Fibroblast of pulmonary artery (primary cell): ENCODE data around the gene TAP2.
"Not testable (repeated sequence)": the region's sequence is repeated elsewhere in the genome, so short reads cannot be mapped to it uniquely, and the experiment has no call there.

ENCODE experiments used
- DNase-seq: peaks from one replicate; pipeline ENCODE4 v3.0.0-alpha.2; 2010; ENCODE audit warnings: low read depth
- H3K4me3 ChIP-seq: replicated peaks from 2 replicates; pipeline ENCODE4 v1.5.1; 2011; ENCODE audit warnings: low read depth, mild to moderate bottlenecking, control low read depth, low read length, moderate library complexity
- TF ChIP-seq, protein P1 (sequence below): IDR thresholded peaks from 2 replicates; pipeline ENCODE4 v1.5.1; 2011; ENCODE audit warnings: mild to moderate bottlenecking, control low read depth, low read length, inconsistent platforms; ENCODE audit errors: missing control alignments

Gene TAP2

DNA sequence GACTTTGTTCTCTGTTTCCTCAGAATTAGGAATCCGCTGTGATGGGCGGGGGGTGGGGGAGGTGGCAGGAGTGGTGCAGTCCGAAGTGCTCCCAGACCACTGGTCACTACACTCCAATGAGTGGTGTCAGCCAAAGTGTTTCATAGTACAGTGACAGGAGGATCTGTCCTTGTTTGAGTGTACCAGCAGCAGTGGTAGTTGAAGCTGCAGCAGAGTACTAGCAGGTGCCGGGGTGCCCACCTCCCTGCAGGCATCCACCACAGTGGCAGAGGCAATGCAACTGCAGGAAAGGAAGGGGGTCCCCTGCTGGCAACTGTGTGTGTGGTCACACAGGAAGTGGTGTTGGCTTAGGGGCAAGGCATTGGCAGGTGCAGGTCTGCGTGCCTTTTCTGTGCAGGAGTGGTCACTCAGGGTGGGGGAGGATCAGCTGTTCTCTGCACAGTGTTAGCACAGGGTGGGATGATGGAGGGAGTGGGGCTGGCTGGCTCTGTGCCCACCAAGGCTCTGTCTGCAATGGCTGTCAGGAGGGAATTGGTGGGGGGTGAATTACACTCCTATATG is 31.4 kb downstream of the TAP2 start:
- DNase-seq = no peak
- no peak overlapping the region for H3K4me3 ChIP-seq
- TF ChIP-seq, protein P1, sequence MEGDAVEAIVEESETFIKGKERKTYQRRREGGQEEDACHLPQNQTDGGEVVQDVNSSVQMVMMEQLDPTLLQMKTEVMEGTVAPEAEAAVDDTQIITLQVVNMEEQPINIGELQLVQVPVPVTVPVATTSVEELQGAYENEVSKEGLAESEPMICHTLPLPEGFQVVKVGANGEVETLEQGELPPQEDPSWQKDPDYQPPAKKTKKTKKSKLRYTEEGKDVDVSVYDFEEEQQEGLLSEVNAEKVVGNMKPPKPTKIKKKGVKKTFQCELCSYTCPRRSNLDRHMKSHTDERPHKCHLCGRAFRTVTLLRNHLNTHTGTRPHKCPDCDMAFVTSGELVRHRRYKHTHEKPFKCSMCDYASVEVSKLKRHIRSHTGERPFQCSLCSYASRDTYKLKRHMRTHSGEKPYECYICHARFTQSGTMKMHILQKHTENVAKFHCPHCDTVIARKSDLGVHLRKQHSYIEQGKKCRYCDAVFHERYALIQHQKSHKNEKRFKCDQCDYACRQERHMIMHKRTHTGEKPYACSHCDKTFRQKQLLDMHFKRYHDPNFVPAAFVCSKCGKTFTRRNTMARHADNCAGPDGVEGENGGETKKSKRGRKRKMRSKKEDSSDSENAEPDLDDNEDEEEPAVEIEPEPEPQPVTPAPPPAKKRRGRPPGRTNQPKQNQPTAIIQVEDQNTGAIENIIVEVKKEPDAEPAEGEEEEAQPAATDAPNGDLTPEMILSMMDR = no peak

DNA sequence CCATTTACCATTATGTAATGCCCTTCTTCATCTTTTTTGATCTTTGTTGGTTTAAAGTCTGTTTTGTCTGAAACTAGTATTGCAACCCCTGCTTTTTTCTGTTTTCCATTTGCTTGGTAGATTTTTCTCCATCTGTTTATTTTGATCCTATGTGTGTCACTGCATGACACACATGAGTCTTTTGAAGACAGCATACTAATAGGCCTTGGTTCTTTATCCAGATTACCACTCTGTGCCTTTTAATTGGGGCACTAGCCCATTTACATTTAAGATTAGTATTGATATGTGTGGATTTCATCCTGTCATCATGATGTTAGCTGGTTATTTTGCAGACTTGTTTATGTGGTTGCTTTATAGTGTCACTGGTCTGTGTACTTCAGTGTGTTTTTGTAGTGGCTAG is 33.1 kb downstream of the TAP2 start:
- not testable (repeated sequence) for H3K4me3 ChIP-seq, DNase-seq

DNA sequence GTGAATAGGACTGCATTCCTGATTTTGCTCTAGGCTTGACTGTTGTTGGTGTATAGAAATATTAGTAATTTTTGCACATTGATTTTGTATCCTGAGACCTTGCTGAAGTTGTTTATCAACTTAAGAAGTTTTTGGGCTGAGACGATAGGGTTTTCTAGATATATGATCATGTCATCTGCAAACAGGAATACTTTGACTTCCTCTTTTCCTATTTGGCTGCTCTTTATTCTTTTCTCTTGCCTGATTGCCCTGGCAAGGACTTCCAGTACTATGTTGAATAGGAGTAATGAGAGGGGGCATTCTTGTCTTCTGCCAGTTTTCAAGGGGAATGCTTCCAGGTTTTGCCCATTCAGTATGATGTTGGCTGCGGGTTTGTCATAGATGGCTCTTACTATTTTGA is 35.1 kb downstream of the TAP2 start:
- TF ChIP-seq, protein P1 = no peak
- no peak overlapping the region for H3K4me3 ChIP-seq
- no peak for DNase-seq

DNA sequence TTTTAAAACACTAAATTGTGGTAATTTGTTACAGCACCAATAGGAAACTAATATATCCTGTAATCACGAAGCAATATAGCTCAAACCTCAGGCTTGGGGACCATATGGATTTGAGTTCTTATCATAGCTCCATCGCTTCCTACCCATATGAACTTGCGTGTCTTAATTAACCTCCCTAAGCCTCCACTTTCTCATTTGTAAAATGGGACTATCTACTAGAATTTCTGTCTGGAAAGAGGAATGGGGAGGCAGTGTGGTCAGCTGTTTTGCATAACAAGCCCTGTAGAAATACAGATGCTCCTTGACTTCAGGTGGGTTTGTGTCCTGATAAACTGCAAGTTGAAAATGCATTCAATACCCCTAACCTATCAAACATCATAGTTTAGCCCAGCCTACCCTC is 38.8 kb downstream of the TAP2 start:
- no peak for DNase-seq

GRCh38 chr6:32799168-32799567 is 39.4 kb downstream of the TAP2 start:
- H3K4me3 ChIP-seq = no peak overlapping the region
- DNase-seq = no peak
- TF ChIP-seq, protein P1 = no peak

More for the DNA sequence above, 38.8 kb downstream of the TAP2 start:
- TF ChIP-seq, protein P1 = no peak
- H3K4me3 ChIP-seq = no peak overlapping the region

- peak overlapping the region; percentile 27 for H3K4me3 ChIP-seq
- TF ChIP-seq, protein P1 = peak; percentile 72
- DNase-seq = peak; percentile 75
Observed at GRCh38 chr6:32796848-32797776, 41.4 kb downstream of the TAP2 start.

- no peak for DNase-seq
- no peak overlapping the region for H3K4me3 ChIP-seq
- TF ChIP-seq, protein P1 = no peak
Observed at GRCh38 chr6:32794510-32794909, 44.0 kb downstream of the TAP2 start.
